Lower leg skin (tissue), 3 donors: ENCODE data around the gene SLC25A33.

ENCODE experiments used
- CTCF ChIP-seq, 3 donors: fragments of 450-650 bp; IDR thresholded peaks; one replicate each; pipeline ENCODE4 v1.5.1; 2016; ENCODE audit warnings: antibody characterized with exemption in 3 of 3, mild to moderate bottlenecking in 3 of 3, moderate library complexity in 2 of 3
- POLR2A ChIP-seq, 2 donors: fragments of 450-650 bp; IDR thresholded peaks; one replicate each; pipeline ENCODE4 v1.6.1; 2016 to 2017; ENCODE audit warnings: antibody characterized with exemption in 2 of 2, mild to moderate bottlenecking in 1 of 2, moderate library complexity in 1 of 2

DNA sequence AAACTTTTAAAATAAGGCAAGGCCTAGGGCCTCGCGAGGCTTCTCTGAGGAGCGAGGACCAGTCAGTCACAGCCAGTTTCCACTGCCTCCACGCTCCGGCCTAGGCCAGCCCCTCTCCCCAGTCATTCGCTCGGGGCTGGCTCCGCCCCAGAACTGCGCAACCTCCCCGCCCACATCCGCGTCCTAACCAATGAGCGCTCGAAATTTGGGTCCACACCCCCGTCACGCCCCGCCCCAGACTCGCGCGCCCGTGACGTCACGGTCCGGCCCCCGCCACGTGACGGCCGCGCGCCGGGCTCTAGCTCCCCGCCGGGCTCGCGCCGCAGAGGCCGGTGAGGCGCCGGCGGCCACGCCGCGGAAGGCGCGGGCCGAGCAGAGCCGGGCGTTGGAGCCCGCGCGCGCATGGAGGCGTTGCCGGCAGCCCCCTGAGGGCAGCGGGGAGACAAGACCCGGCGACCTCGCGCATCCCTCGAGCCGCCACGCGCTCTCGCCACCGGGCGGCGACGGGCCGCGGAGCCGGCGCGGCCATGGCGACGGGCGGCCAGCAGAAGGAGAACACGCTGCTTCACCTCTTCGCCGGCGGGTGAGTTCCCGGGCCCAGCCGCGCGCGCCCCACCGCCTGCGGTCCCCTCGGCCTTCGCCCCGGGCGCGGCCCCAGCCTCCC, at the start of gene SLC25A33:
- TF ChIP-seq POLR2A (IDR thresholded peaks at IDR 0.05), result peak in 1 of 2 donors; percentile 62
- TF ChIP-seq CTCF (IDR thresholded peaks at IDR 0.05), result no peak
